Uterus (tissue), 4 donors: ENCODE results near the gene UCP2. TPM values are rescaled to one million over a fixed set of nuclear protein-coding genes. Genes with fewer than 3 reads are reported as not detected.

Experiments
- DNase-seq, 2 donors: peaks; one replicate each; pipeline ENCODE4 v3.0.0-alpha.2; 2019 to 2020
- H3K27ac ChIP-seq, 2 donors: fragments of 200-600 bp; sonication (generic); 1 replicate in 1 of 2; 2 replicates in 1 of 2; pipeline ENCODE4 v1.5.1; 2016 to 2018
- H3K27me3 ChIP-seq, 2 donors: fragments of 200-600 bp; sonication (generic); one replicate each; pipeline ENCODE4 v1.5.1; 2018 to 2019; ENCODE audit warnings: control low read depth in 1 of 2
- H3K36me3 ChIP-seq, 2 donors: fragments of 200-600 bp; sonication (generic); one replicate each; pipeline ENCODE4 v1.5.1; 2019; ENCODE audit warnings: control low read depth in 1 of 2
- H3K4me1 ChIP-seq, 2 donors: fragments of 200-600 bp; sonication (generic); one replicate each; pipeline ENCODE4 v1.5.1; 2018 to 2019; ENCODE audit warnings: control low read depth in 1 of 2
- H3K4me3 ChIP-seq, 2 donors: fragments of 200-600 bp; sonication (generic); 1 replicate in 1 of 2; 2 replicates in 1 of 2; pipeline ENCODE4 v1.5.1; 2018 to 2019; ENCODE audit warnings: mild to moderate bottlenecking in 1 of 2
- H3K9me3 ChIP-seq, 2 donors: fragments of 200-600 bp; sonication (generic); one replicate each; pipeline ENCODE4 v1.5.1; 2019; ENCODE audit warnings: control low read depth in 1 of 2
- POLR2A ChIP-seq, 2 donors: fragments of 450-650 bp; IDR thresholded peaks; one replicate each; pipeline ENCODE4 v1.6.1; 2016; ENCODE audit warnings: antibody characterized with exemption in 2 of 2, mild to moderate bottlenecking in 1 of 2, moderate library complexity in 1 of 2
- intact Hi-C: fragments of 100-400 bp; cut with DNase I; formaldehyde crosslinking; loops from one replicate; pipeline ENCODE4 v1.15.1; 2023; ENCODE audit warnings: low total_unique reads
- total RNA-seq, 4 donors: library from RNA; depleted of rRNA in 3 of 4; stranded (reverse); fragments of >200 nt in 3 of 4; gene quantifications; one replicate each; pipeline versions ENCODE4 v1.1.0 to v1.2.4, GENCODE V29; 2014 to 2023
- TF ChIP-seq, protein P1 (sequence below), 4 experiments: fragments of 200-600 bp in 2 of 4; fragments of 450-650 bp in 2 of 4; sonication (generic) in 2 of 4; IDR thresholded peaks; one replicate each; pipeline ENCODE4 v1.5.1; 2016 to 2019; ENCODE audit warnings: antibody characterized with exemption in 4 of 4, mild to moderate bottlenecking in 2 of 4, moderate library complexity in 1 of 4
- donor health status: DM: yes; HTN: yes; CAD: no.

The UCP2 gene
- total RNA-seq, 4 donors from 2014 or later, result 10.8 to 64.7 (median 33.7) TPM; not detected in 1

DNA sequence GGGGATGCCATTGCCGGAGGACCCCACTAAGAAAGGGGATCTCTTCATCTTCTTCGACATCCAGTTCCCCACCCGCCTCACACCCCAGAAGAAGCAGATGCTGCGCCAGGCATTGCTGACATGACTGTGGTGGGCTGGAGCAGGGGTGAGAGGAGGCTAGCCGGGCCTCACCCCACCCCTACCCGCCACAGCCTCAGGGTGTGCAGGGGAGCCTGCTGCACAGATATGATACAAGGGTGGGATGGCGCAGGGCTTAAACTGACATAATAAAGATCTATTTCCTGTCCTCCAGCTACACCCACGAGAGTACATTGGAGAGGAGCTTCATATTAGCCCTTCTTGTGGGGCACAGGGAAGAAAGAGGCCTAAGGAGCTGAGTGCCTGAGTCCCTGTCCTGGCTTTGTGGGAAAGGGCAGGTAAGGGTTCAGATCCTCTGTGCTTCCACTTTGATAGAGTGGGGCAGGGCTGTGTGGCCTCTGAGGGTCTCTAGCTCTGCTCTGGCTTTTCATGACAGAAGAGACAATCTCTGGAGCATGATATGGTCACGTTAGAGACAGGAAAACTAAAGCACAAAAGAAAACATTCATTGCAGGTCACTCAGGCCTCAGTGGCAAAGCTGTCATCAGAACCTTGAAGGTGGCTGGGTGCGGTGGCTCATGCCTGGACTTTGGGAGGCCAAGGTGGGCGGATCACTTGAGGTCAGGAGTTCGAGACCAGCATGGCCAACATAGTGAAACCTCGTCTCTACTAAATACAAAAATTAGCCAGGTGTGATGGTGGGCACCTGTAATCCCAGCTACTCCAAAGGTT is 12.4 kb downstream of the UCP2 start:
- Histone ChIP-seq H3K27ac (no peak overlapping the region), H3K27me3 (no peaks in the 10 kb centered on the region), H3K4me1 (no peaks in the 10 kb centered on the region), H3K9me3 (no peaks in the 10 kb centered on the region), H3K36me3 (no peaks in the 10 kb centered on the region), H3K4me3 (no peak overlapping the region)
- DNase-seq, result no peak
- TF ChIP-seq, protein P1, sequence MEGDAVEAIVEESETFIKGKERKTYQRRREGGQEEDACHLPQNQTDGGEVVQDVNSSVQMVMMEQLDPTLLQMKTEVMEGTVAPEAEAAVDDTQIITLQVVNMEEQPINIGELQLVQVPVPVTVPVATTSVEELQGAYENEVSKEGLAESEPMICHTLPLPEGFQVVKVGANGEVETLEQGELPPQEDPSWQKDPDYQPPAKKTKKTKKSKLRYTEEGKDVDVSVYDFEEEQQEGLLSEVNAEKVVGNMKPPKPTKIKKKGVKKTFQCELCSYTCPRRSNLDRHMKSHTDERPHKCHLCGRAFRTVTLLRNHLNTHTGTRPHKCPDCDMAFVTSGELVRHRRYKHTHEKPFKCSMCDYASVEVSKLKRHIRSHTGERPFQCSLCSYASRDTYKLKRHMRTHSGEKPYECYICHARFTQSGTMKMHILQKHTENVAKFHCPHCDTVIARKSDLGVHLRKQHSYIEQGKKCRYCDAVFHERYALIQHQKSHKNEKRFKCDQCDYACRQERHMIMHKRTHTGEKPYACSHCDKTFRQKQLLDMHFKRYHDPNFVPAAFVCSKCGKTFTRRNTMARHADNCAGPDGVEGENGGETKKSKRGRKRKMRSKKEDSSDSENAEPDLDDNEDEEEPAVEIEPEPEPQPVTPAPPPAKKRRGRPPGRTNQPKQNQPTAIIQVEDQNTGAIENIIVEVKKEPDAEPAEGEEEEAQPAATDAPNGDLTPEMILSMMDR (IDR thresholded peaks at IDR 0.05), result no peak
- TF ChIP-seq POLR2A (IDR thresholded peaks at IDR 0.05), result no peak
- intact Hi-C loops, result no loop called here

DNA sequence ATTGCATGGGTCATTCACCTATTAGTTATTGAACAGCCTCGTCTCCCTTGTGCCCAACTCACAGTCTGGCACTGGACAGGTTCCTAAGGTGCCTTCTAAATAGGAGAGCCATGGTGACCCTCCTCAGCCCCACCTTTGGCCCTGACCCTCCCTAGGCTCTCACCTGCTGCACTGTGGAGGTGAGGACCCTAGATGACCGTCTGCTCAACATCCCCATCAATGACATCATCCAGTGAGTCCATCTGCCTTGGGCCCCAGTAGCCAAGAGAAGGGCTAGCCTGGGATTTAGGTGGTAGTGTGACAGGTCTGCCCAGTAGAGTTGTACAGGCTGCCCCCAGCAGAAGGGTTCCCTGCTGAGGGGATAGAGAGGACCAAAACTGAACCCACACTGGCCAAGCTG is 13.6 kb downstream of the UCP2 start:
- H3K9me3 ChIP-seq, result no peaks in the 10 kb centered on the region
- DNase-seq, result no peak
- no peak overlapping the region for H3K4me3 ChIP-seq
- H3K27ac ChIP-seq, result no peak overlapping the region
- no peak for TF ChIP-seq POLR2A (IDR thresholded peaks at IDR 0.05)
- TF ChIP-seq, protein P1 (IDR thresholded peaks at IDR 0.05), result no peak
- no peaks in the 10 kb centered on the region for H3K36me3 ChIP-seq
- intact Hi-C loops, result no loop called here
- H3K27me3 ChIP-seq, result no peaks in the 10 kb centered on the region
- H3K4me1 ChIP-seq, result peaks cover 0 to 4% of the 10 kb centered on the region in 2 donors

DNA sequence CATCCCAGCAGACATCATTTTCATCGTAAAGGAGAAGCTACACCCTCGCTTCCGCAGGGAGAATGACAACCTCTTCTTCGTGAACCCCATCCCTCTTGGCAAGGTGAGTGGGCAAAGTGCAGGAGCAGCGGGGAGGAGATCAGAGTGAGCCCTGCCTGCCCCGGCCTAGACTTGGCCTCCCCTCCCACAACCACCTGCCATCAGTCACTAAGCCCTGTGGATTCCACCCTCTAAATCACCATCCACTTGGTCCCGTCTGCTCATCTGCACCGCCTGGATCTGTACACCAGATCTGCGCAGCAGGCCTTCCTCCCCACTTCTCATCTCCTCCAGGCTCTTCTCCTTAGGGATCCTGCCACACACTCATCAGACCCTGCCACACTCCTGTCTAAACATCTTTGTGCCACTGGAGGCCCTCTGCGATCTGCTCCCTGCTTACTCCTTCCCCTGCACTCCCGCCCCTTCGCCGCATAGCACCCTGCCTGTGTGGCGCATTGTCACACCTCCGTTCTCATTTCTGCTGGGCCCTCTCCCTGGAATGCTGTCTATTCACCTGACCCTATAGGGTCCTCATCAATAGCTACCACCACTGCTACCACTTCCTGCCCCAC is 14.2 kb downstream of the UCP2 start:
- no peak overlapping the region for H3K27ac ChIP-seq
- no peak for DNase-seq
- H3K27me3 ChIP-seq, result no peaks in the 10 kb centered on the region
- TF ChIP-seq, protein P1 (IDR thresholded peaks at IDR 0.05), result no peak
- no peak for TF ChIP-seq POLR2A (IDR thresholded peaks at IDR 0.05)
- intact Hi-C loops, result no loop called here
- H3K9me3 ChIP-seq, result no peaks in the 10 kb centered on the region
- no peaks in the 10 kb centered on the region for H3K36me3 ChIP-seq
- peaks cover 0 to 4% of the 10 kb centered on the region in 2 donors for H3K4me1 ChIP-seq
- no peak overlapping the region for H3K4me3 ChIP-seq

DNA sequence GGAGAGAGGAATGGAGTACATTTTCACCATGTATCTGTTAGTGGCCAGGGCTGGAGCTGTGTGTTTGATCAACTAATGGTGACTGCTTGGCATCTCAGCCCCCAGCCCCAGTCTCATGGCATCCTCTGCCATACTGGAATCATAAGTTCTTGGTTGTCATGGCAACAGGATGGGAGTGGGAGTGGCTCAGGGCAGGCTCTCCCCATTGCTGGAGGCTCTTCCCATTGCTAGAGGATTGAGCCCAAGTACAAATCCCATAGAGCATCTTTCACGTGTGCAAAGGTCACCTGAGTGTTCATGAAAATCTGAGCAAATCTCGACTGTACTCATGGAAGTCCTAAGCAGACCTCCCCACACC is 16.9 kb downstream of the UCP2 start:
- H3K4me3 ChIP-seq, result no peak overlapping the region
- H3K9me3 ChIP-seq, result no peaks in the 10 kb centered on the region
- no peak for DNase-seq
- H3K27ac ChIP-seq, result no peak overlapping the region
- peaks cover 0 to 4% of the 10 kb centered on the region in 2 donors for H3K4me1 ChIP-seq
- intact Hi-C loops, result no loop called here
- no peaks in the 10 kb centered on the region for H3K36me3 ChIP-seq
- TF ChIP-seq, protein P1 (IDR thresholded peaks at IDR 0.05), result no peak
- no peaks in the 10 kb centered on the region for H3K27me3 ChIP-seq

DNA sequence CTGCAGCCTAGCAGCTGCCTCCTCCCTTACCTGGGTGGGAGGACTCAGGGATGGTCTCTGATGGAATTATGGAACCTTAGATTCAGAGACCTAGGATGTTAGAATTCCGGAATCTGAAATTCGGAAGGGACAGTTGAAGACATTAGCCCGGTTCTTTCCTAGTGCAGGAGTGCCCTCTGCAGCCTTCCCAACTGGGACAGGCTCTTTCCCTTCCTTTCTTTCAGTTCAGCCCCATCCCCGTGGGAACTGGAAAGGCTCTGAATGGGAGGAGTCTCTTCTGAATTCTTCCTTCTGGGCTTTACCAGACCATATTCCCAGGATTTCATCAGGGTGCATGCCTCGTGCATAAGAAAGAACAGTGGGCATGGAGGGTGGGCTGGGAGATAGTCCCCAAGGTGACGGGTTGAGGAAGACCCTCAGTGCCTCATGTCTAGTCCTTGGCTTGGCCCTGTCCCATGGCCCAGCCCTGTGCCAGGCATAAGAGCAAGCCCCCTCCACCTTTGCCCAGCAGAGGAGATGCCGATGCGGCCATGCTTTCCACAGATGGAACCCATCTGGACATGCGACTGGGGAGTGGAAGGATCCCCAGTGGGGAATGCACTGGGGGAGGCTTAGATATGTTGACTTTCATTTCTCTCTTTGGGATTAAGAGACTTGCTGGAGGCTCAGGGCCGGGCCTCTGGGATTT is 17.4 kb downstream of the UCP2 start:
- no peak for DNase-seq
- intact Hi-C loops, result no loop called here
- Histone ChIP-seq H3K9me3 (no peaks in the 10 kb centered on the region), H3K27ac (no peak overlapping the region), H3K27me3 (no peaks in the 10 kb centered on the region), H3K4me3 (no peak overlapping the region), H3K4me1 (peaks cover 0 to 4% of the 10 kb centered on the region in 2 donors), H3K36me3 (no peaks in the 10 kb centered on the region)
- no peak for TF ChIP-seq POLR2A (IDR thresholded peaks at IDR 0.05)
- TF ChIP-seq, protein P1 (IDR thresholded peaks at IDR 0.05), result no peak
